MG63 (cell line): ENCODE results near the gene KRTAP4-12. TPM values are rescaled to one million over a fixed set of nuclear protein-coding genes. Genes with fewer than 3 reads are reported as not detected.
"Not testable (repeated sequence)": the region's sequence is repeated elsewhere in the genome, so short reads cannot be mapped to it uniquely, and the experiment has no call there.

ENCODE experiments used
- DNase-seq: peaks from one replicate; pipeline ENCODE4 v3.0.0-alpha.2; 2020
- H3K27me3 ChIP-seq: fragments of 250-450 bp; sonication (Bioruptor Pico); 2 replicates; pipeline ENCODE4 v1.5.1; 2020; ENCODE audit warnings: mild to moderate bottlenecking, moderate library complexity
- H3K36me3 ChIP-seq: fragments of 250-450 bp; sonication (Bioruptor Pico); 2 replicates; pipeline ENCODE4 v1.5.1; 2020; ENCODE audit warnings: mild to moderate bottlenecking, moderate library complexity
- H3K4me3 ChIP-seq: fragments of 250-450 bp; sonication (Bioruptor Pico); 2 replicates; pipeline ENCODE4 v1.5.1; 2020; ENCODE audit warnings: mild to moderate bottlenecking, moderate library complexity
- H3K9me3 ChIP-seq: fragments of 250-450 bp; sonication (Bioruptor Pico); 2 replicates; pipeline ENCODE4 v1.5.1; 2020; ENCODE audit warnings: mild to moderate bottlenecking, moderate library complexity
- total RNA-seq: library from RNA; depleted of rRNA; stranded (reverse); fragments of >200 nt; shearing (Covaris generic); gene quantifications from 2 replicates; pipeline ENCODE4 v1.2.3, GENCODE V29; 2014; ENCODE audit warnings: low replicate concordance

The KRTAP4-12 gene
- total RNA-seq, 1 experiment from 2014 or later = not detected

GRCh38 chr17:41139865-41140264 lies 15.9 kb upstream of the KRTAP4-12 start:
- not testable (repeated sequence) for H3K4me3 ChIP-seq, H3K27me3 ChIP-seq, DNase-seq, H3K36me3 ChIP-seq
- peaks cover 48% of the 10 kb centered on the region for H3K9me3 ChIP-seq

- Histone ChIP-seq H3K4me3 (no peak overlapping the region), H3K36me3 (no peaks in the 10 kb centered on the region), H3K27me3 (no peaks in the 10 kb centered on the region), H3K9me3 (peaks cover 23% of the 10 kb centered on the region)
- no peak for DNase-seq
These were observed 10.1 kb upstream of the KRTAP4-12 start for GRCh38 chr17:41133880-41134735.

- peaks cover 12% of the 10 kb centered on the region for H3K9me3 ChIP-seq
- H3K27me3 ChIP-seq = no peaks in the 10 kb centered on the region
- no peaks in the 10 kb centered on the region for H3K36me3 ChIP-seq
- no peak overlapping the region for H3K4me3 ChIP-seq
- no peak for DNase-seq
These were observed 8.0 kb upstream of the KRTAP4-12 start for GRCh38 chr17:41131979-41132378.

GRCh38 chr17:41127371-41127770 lies 3.4 kb upstream of the KRTAP4-12 start:
- DNase-seq = no peak
- peaks cover 15% of the 10 kb centered on the region for H3K9me3 ChIP-seq
- no peaks in the 10 kb centered on the region for H3K36me3 ChIP-seq
- H3K27me3 ChIP-seq = no peaks in the 10 kb centered on the region
- H3K4me3 ChIP-seq = no peak overlapping the region

GRCh38 chr17:41126412-41126811 lies 2.4 kb upstream of the KRTAP4-12 start:
- H3K9me3 ChIP-seq = peaks cover 15% of the 10 kb centered on the region
- H3K4me3 ChIP-seq = no peak overlapping the region
- no peaks in the 10 kb centered on the region for H3K36me3 ChIP-seq

GRCh38 chr17:41125064-41125463 lies 1.1 kb upstream of the KRTAP4-12 start:
- H3K27me3 ChIP-seq = no peaks in the 10 kb centered on the region
- no peak overlapping the region for H3K4me3 ChIP-seq
- DNase-seq = no peak

More at GRCh38 chr17:41126412-41126811, 2.4 kb upstream of the KRTAP4-12 start:
- no peak for DNase-seq
- no peaks in the 10 kb centered on the region for H3K27me3 ChIP-seq

GRCh38 chr17:41123292-41123990 lies 541 bp downstream of the KRTAP4-12 start:
- H3K36me3 ChIP-seq, H3K27me3 ChIP-seq, H3K4me3 ChIP-seq, DNase-seq: not testable (repeated sequence)
- H3K9me3 ChIP-seq = peaks cover 11% of the 10 kb centered on the region

More at GRCh38 chr17:41125064-41125463, 1.1 kb upstream of the KRTAP4-12 start:
- Histone ChIP-seq H3K9me3 (peaks cover 12% of the 10 kb centered on the region), H3K36me3 (no peaks in the 10 kb centered on the region)

- H3K27me3 ChIP-seq = no peaks in the 10 kb centered on the region
- no peak for DNase-seq
These were observed 2.2 kb downstream of the KRTAP4-12 start for GRCh38 chr17:41121742-41122141.

GRCh38 chr17:41119696-41120690 lies 4.0 kb downstream of the KRTAP4-12 start:
- DNase-seq, H3K9me3 ChIP-seq, H3K27me3 ChIP-seq, H3K4me3 ChIP-seq, H3K36me3 ChIP-seq: not testable (repeated sequence)

More at GRCh38 chr17:41121742-41122141, 2.2 kb downstream of the KRTAP4-12 start:
- Histone ChIP-seq H3K36me3 (no peaks in the 10 kb centered on the region), H3K9me3 (peaks cover 8% of the 10 kb centered on the region), H3K4me3 (no peak overlapping the region)

- peaks cover 8% of the 10 kb centered on the region for H3K9me3 ChIP-seq
These were observed 5.3 kb downstream of the KRTAP4-12 start for GRCh38 chr17:41118721-41119120.

GRCh38 chr17:41117846-41118386 lies 6.1 kb downstream of the KRTAP4-12 start, which contains the start of gene KRTAP4-11:
KRTAP4-11 (minus strand) TSS chr17:41118373; CDS start chr17:41118315, 58 bp downstream.
- H3K36me3 ChIP-seq, DNase-seq, H3K4me3 ChIP-seq, H3K27me3 ChIP-seq, H3K9me3 ChIP-seq: not testable (repeated sequence)

More at GRCh38 chr17:41118721-41119120, 5.3 kb downstream of the KRTAP4-12 start:
- H3K36me3 ChIP-seq = no peaks in the 10 kb centered on the region
- H3K27me3 ChIP-seq = no peaks in the 10 kb centered on the region
- H3K4me3 ChIP-seq = no peak overlapping the region
- DNase-seq = no peak

- no peak for DNase-seq
- no peaks in the 10 kb centered on the region for H3K27me3 ChIP-seq
- H3K4me3 ChIP-seq = no peak overlapping the region
- peaks cover 4% of the 10 kb centered on the region; the same call in 1 of the 2 replicates for H3K36me3 ChIP-seq
- peaks cover 14% of the 10 kb centered on the region for H3K9me3 ChIP-seq
These were observed 7.7 kb downstream of the KRTAP4-12 start for GRCh38 chr17:41116297-41116696.

- no peak for DNase-seq
- Histone ChIP-seq H3K36me3 (peaks cover 4% of the 10 kb centered on the region; the same call in 1 of the 2 replicates), H3K27me3 (no peaks in the 10 kb centered on the region), H3K9me3 (peaks cover 27% of the 10 kb centered on the region), H3K4me3 (no peak overlapping the region)
These were observed 12.7 kb downstream of the KRTAP4-12 start for GRCh38 chr17:41111151-41111885.

- H3K27me3 ChIP-seq, DNase-seq, H3K36me3 ChIP-seq, H3K4me3 ChIP-seq: not testable (repeated sequence)
- H3K9me3 ChIP-seq = peaks cover 27% of the 10 kb centered on the region
These were observed 15.1 kb downstream of the KRTAP4-12 start for GRCh38 chr17:41108728-41109386.

- no peak overlapping the region for H3K4me3 ChIP-seq
- no peak for DNase-seq
These were observed 16.0 kb downstream of the KRTAP4-12 start for GRCh38 chr17:41107941-41108450.

More at GRCh38 chr17:41107941-41108450, 16.0 kb downstream of the KRTAP4-12 start:
- Histone ChIP-seq H3K27me3 (no peaks in the 10 kb centered on the region), H3K36me3 (peaks cover 4% of the 10 kb centered on the region; the same call in 1 of the 2 replicates), H3K9me3 (peaks cover 22% of the 10 kb centered on the region)
